Measurements from ENCODE around the gene STAT3.
"Not testable (repeated sequence)": the region's sequence is repeated elsewhere in the genome, so short reads cannot be mapped to it uniquely, and the experiment has no call there.

Gene STAT3

GRCh38 chr17:42274812-42275526 lies 113.3 kb downstream of the STAT3 start:
- no peak for DNase-seq

DNA sequence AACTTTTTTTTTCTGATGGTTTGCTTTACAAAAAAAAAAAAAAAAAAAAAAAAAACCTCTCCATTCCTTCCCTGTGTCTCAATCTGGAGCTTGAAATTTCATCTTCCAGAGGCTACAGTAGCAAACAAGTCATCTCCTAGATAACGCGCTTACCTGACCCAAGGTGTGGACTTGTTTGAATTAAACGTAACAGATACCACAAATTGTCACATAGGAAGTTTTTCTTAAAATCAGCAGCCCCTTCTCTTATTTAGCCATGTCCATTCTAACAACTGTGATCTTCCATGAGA lies 114.0 kb downstream of the STAT3 start:
- DNase-seq, result no peak

DNA sequence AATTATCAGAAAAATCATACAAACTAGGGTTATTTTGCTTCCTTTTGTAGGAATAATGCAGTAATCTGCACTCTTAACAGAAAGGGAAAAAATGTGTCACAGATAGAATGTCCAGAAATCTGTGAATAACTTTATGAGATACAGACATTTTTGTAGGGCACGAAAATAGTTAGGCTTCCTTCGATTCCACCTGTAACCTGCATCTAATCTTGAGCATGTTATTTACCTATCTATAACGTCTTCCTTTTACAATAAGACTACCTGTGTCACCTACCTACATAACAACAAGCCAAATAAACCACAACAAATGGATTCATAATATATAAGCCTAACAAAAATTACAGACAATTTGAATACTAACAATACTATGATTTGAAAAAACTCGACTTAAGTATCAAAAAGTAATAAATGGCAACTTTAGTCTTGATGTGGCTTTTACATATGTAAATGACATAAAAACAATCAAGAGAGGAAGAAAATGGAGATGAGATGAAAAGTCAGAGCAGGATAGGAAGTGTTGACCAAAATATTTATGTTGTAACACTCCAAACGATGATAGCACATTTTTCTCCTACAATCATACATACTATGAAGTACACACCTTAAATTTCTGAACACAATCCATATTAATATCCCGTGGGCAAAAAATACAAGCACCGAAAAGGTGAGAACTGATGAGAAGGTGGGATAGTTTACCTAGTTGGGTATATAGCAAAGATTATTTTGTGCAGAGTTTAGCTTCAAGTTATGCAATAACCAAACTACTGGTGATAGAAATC lies 114.6 kb downstream of the STAT3 start:
- no peak for DNase-seq

GRCh38 chr17:42272162-42272907 lies 115.9 kb downstream of the STAT3 start:
- no peak for DNase-seq

- no peak for DNase-seq
Measured at GRCh38 chr17:42271779-42272035, 116.5 kb downstream of the STAT3 start.

- no peak for DNase-seq
Measured at GRCh38 chr17:42271006-42271778, 117.0 kb downstream of the STAT3 start.

- no peak for DNase-seq
Measured at GRCh38 chr17:42270596-42270995, 117.6 kb downstream of the STAT3 start.

GRCh38 chr17:42270170-42270535 lies 118.1 kb downstream of the STAT3 start:
- no peak for DNase-seq

DNA sequence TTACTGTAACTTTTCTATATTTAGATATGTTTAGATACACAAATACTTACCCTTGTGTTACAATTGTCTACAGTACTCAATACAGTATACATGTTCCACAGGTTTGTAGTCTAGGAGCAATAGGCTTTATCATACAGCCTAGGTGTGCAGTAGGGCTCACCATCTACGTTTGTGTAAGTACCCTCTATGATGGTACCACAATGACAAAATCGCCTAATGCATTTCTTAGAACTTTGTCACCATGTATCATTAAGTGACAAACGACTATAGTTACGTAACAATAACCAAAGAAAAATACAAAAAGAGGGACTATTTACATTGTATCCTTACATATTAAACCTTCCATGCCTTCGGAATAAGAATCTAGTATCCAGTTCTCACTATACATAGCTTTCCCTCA lies 120.0 kb downstream of the STAT3 start:
- DNase-seq, result no peak

DNA sequence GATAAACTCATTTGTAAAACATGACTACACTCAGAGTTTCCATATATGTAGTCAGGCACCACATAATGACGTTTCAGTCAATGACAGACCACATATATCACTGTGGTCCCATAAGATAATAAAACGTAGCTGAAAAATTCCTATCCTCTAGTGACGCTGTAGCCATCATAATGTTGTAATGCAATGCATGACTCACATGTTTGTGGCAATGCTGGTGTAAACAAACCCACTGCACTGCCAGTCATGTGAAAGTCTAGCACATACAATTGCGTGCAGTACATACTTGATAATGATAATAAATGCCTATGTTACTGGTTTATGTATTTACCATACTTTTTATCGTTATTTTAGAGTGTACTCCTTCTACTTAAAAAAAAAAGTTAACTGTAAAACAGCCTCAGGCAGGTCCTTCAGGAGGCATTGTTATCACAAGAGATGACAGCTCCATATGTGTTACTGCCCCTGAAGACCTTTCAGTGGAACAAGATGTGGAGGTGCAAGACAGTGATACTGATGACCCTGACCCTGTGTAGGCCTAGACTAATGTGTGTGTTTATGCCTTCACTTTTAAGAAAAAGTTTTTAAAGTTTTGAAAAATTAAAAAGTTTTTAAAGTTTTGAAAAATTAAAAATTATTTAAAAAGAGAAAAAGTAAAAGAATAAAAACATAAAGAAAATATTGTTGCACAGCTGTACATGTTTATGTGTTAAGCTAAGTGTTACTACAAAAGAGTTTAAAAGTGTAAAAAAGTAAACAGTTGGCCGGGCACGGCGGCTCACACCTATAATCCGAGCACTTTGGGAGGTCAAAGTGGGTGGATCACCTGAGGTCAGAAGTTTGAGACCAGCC lies 121.1 kb downstream of the STAT3 start:
- peak; percentile 64 for DNase-seq

GRCh38 chr17:42266462-42266861 lies 121.8 kb downstream of the STAT3 start:
- no peak for DNase-seq

DNA sequence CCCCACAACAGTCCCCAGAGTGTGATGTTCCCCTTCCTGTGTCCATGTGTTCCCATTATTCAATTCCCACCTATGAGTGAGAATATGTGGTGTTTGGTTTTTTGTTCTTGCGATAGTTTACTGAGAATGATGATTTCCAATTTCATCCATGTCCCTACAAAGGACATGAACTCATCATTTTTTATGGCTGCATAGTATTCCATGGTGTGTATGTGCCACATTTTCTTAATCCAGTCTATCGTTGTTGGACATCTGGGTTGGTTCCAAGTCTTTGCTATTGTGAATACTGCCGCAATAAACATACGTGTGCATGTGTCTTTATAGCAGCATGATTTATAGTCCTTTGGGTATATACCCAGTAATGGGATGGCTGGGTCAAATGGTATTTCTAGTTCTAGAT lies 123.9 kb downstream of the STAT3 start:
- DNase-seq, result not testable (repeated sequence)

Measured in effector CD4-positive, alpha-beta T cell (primary cell).